Upper lobe of left lung (tissue), 6 donors: ENCODE results near the gene CTAGE1. TPM values are rescaled to one million over a fixed set of nuclear protein-coding genes. Genes with fewer than 3 reads are reported as not detected.

Experiments used
- ATAC-seq, 2 donors: fragments of 200-7000 bp; cut with Tn5 transposase; one replicate each; pipeline ENCODE4 v1.9.1; 2022; ENCODE audit warnings: mild to moderate bottlenecking in 2 of 2, moderate library complexity in 2 of 2; ENCODE audit not compliant: low FRiP score in 2 of 2
- DNase-seq, 2 donors: peaks; one replicate each; pipeline ENCODE4 v3.0.0-alpha.2; 2019 to 2020
- H3K27ac ChIP-seq, 4 donors: fragments of 200-600 bp; sonication (generic); one replicate each; pipeline ENCODE4 v1.5.1; 2016 to 2019
- H3K27me3 ChIP-seq, 4 donors: fragments of 200-600 bp; sonication (generic); one replicate each; pipeline ENCODE4 v1.5.1; 2017 to 2019
- H3K36me3 ChIP-seq, 4 donors: fragments of 200-600 bp; sonication (generic); one replicate each; pipeline ENCODE4 v1.5.1; 2016 to 2019
- H3K4me1 ChIP-seq, 4 donors: fragments of 200-600 bp; sonication (generic); one replicate each; pipeline ENCODE4 v1.5.1; 2018 to 2019
- H3K4me3 ChIP-seq, 4 donors: fragments of 200-600 bp; sonication (generic); one replicate each; pipeline ENCODE4 v1.5.1; 2017 to 2019; ENCODE audit warnings: mild to moderate bottlenecking in 2 of 4, moderate library complexity in 1 of 4
- H3K9me3 ChIP-seq, 4 donors: fragments of 200-600 bp; sonication (generic); one replicate each; pipeline ENCODE4 v1.5.1; 2018 to 2019
- EP300 ChIP-seq, 4 donors: sonication (generic); formaldehyde crosslinking; IDR thresholded peaks; one replicate each; pipeline ENCODE4 v1.5.1; 2017; ENCODE audit warnings: antibody characterized with exemption in 4 of 4, control low read depth in 2 of 4
- POLR2A ChIP-seq, 4 donors: fragments of 450-650 bp; IDR thresholded peaks; one replicate each; pipeline ENCODE4 v1.5.1; 2016 to 2017; ENCODE audit warnings: antibody characterized with exemption in 4 of 4, mild to moderate bottlenecking in 2 of 4
- POLR2AphosphoS5 ChIP-seq, 2 donors: sonication (generic); formaldehyde crosslinking; IDR thresholded peaks; one replicate each; pipeline ENCODE4 v1.5.1; 2017; ENCODE audit warnings: antibody characterized with exemption in 2 of 2
- WGBS, 2 donors: methylation state at CpG; one replicate each; pipeline ENCODE4 v1.1.5; 2017 to 2018; 5-methylcytosine and 5-hydroxymethylcytosine counted together
- total RNA-seq, 6 donors: library from RNA; depleted of rRNA in 4 of 6; stranded (reverse); fragments of >200 nt in 4 of 6; gene quantifications; one replicate each; pipeline versions ENCODE4 v1.1.0 to v1.2.1, GENCODE V29; 2016 to 2021
- TF ChIP-seq, protein P1 (sequence below), 6 experiments: fragments of 450-650 bp in 4 of 6; fragments of 200-600 bp in 2 of 6; sonication (generic) in 2 of 6; IDR thresholded peaks; one replicate each; pipeline ENCODE4 v1.5.1; 2016 to 2019; ENCODE audit warnings: antibody characterized with exemption in 6 of 6
- donor health status: DM: no; HTN: no; CAD: no; lungs with moderate emphysema.
- donor health status: DM: no; HTN: yes; CAD: no; lungs with severe emphysema.

The CTAGE1 gene
- total RNA-seq, 6 donors from 2014 or later: not detected

DNA sequence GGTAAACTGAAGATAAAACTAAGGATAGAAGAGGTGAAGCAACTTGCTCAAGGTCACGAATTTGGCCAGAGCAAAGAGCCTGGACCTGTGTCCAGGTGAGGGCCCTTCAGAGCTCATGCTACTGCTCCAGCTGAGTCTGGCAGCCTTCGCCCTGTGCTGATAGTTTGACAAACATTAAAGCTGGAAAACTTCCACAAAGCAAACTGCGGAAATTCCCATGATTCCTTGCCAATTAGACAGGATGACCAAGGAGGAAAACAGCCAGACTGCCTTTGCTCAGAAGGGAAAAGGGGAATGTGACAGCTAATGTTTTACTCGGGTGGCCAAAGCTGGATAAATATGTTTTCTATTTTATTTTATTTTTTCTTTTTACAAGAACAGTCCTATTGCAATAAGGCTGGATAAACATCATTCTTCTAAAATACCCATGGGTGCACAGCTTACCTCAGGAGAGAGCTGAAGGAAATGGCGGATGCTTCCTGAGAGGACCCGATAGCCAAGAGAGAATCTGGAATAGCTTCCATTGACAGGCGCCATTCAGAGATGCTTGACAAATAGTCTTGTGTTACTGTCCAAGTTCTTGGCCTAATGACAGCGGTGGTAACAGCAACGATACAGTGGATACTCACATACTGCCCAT lies 5.3 kb upstream of the CTAGE1 start:
- no peak overlapping the region for H3K4me3 ChIP-seq
- 34 to 49% methylated on average over 9 of the region's 9 CpGs for WGBS, 2 donors
- H3K27me3 ChIP-seq: no peaks in the 10 kb centered on the region
- H3K27ac ChIP-seq: peak overlapping the region in 2 of 4 donors; percentile 40 to 44
- ATAC-seq: peak in 1 of 2 donors; percentile 35
- peak in 1 of 2 donors; percentile 56 for DNase-seq
- no peak for TF ChIP-seq POLR2A (IDR thresholded peaks at IDR 0.05)
- no peaks in the 10 kb centered on the region for H3K36me3 ChIP-seq
- H3K9me3 ChIP-seq: no peaks in the 10 kb centered on the region
- peaks cover 0 to 8% (median 7%) of the 10 kb centered on the region in 4 donors for H3K4me1 ChIP-seq

DNA sequence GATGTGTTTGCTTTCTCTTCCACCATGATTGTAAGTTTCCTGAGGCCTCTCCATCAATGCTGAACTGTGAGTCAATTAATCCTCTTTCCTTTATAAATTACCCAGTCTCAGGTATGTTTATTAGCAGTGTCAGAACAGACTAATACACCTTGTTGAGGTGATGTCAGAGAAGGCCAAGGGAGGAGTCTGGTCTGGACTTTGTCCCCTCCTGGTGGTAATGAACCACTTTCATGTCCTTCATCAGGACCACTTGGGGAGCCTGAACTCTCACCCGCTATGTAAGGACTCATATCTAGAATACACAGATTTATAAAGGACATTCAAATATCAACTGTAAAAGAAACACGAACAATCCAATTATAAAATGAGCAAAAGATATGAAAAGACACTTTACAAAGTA lies 2.9 kb upstream of the CTAGE1 start:
- H3K36me3 ChIP-seq: no peaks in the 10 kb centered on the region
- peaks cover 0 to 8% (median 7%) of the 10 kb centered on the region in 4 donors for H3K4me1 ChIP-seq
- no peak overlapping the region for H3K27ac ChIP-seq
- no peak for ATAC-seq
- no peak overlapping the region for H3K4me3 ChIP-seq
- H3K9me3 ChIP-seq: no peaks in the 10 kb centered on the region
- 89% methylated on average over 2 of the region's 2 CpGs for WGBS, 2 donors
- H3K27me3 ChIP-seq: no peaks in the 10 kb centered on the region
- no peak for DNase-seq
- TF ChIP-seq, protein P1, sequence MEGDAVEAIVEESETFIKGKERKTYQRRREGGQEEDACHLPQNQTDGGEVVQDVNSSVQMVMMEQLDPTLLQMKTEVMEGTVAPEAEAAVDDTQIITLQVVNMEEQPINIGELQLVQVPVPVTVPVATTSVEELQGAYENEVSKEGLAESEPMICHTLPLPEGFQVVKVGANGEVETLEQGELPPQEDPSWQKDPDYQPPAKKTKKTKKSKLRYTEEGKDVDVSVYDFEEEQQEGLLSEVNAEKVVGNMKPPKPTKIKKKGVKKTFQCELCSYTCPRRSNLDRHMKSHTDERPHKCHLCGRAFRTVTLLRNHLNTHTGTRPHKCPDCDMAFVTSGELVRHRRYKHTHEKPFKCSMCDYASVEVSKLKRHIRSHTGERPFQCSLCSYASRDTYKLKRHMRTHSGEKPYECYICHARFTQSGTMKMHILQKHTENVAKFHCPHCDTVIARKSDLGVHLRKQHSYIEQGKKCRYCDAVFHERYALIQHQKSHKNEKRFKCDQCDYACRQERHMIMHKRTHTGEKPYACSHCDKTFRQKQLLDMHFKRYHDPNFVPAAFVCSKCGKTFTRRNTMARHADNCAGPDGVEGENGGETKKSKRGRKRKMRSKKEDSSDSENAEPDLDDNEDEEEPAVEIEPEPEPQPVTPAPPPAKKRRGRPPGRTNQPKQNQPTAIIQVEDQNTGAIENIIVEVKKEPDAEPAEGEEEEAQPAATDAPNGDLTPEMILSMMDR (IDR thresholded peaks at IDR 0.05): no peak
- TF ChIP-seq POLR2A (IDR thresholded peaks at IDR 0.05): no peak
- TF ChIP-seq POLR2AphosphoS5 (IDR thresholded peaks at IDR 0.05): no peak
- TF ChIP-seq EP300 (IDR thresholded peaks at IDR 0.05): no peak

DNA sequence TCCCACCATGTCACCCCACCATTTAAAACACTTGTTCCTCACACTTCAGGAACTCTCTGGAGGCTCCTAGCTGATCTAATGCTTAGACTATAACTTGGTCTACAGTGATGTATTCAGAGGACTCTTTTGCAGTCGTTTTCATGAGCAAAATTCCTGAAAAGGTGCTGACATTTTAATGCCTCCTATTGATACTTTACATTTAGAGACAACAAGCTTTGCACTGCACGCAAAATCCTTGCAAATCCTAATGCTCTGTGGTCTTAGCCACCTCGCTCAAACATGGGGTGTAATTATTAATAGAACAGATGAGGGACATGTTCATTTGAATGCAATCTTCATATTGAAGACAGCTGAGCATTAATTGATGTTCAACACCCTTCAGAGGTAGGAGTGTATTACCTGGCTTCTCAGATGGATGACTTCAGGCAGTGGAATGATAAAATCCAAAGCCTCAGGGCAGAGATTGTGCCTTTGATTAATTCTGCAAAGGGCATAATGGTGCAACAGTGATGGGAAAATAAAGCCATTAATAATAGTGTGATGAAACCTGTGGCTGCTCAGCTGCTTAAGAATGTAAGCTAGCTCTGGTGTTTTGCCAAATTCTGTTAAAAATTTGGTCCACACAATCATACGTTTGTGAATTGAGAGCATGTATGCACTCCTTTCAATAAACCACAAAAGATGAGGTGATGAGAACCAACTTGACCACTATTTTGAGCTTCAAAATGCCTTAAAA lies 5.4 kb downstream of the CTAGE1 start:
- H3K4me3 ChIP-seq: no peak overlapping the region
- ATAC-seq (no peak), DNase-seq (no peak)
- 77 to 79% methylated on average over 4 of the region's 4 CpGs for WGBS, 2 donors
- H3K9me3 ChIP-seq: no peaks in the 10 kb centered on the region
- H3K27me3 ChIP-seq: no peaks in the 10 kb centered on the region
- H3K4me1 ChIP-seq: no peaks in the 10 kb centered on the region
- TF ChIP-seq, protein P1 (IDR thresholded peaks at IDR 0.05): no peak
- TF ChIP-seq POLR2AphosphoS5 (IDR thresholded peaks at IDR 0.05) (no peak), POLR2A (IDR thresholded peaks at IDR 0.05) (no peak), EP300 (IDR thresholded peaks at IDR 0.05) (no peak)
- H3K36me3 ChIP-seq: no peaks in the 10 kb centered on the region
- no peak overlapping the region for H3K27ac ChIP-seq

DNA sequence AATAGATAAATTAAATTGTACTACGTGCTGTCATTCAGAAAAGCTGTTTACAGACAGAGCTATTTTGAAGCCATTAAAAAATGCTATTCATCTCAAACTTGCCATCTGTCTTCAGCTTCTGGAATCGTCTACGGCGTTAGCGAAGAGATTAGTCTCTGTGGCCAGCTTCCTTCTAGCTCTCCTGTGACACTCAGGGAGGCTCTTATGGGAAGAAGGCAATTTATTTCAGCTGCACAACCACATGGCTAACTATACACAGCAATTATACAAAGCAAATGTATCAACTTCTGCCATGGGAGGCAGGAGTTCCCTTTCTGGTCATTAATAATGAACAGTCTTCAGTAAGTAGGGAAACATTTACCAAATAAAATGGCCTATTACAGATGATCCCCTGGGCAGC lies 6.3 kb downstream of the CTAGE1 start:
- H3K9me3 ChIP-seq: no peaks in the 10 kb centered on the region
- TF ChIP-seq POLR2A (IDR thresholded peaks at IDR 0.05): no peak
- TF ChIP-seq, protein P1 (IDR thresholded peaks at IDR 0.05): no peak
- no peak for TF ChIP-seq EP300 (IDR thresholded peaks at IDR 0.05)
- TF ChIP-seq POLR2AphosphoS5 (IDR thresholded peaks at IDR 0.05): no peak
- ATAC-seq: no peak
- H3K27me3 ChIP-seq: no peaks in the 10 kb centered on the region
- H3K27ac ChIP-seq: no peak overlapping the region
- DNase-seq: no peak
- no peak overlapping the region for H3K4me3 ChIP-seq
- no peaks in the 10 kb centered on the region for H3K36me3 ChIP-seq
- H3K4me1 ChIP-seq: no peaks in the 10 kb centered on the region
- WGBS, 2 donors: 54 to 71% methylated on average over 5 of the region's 5 CpGs

DNA sequence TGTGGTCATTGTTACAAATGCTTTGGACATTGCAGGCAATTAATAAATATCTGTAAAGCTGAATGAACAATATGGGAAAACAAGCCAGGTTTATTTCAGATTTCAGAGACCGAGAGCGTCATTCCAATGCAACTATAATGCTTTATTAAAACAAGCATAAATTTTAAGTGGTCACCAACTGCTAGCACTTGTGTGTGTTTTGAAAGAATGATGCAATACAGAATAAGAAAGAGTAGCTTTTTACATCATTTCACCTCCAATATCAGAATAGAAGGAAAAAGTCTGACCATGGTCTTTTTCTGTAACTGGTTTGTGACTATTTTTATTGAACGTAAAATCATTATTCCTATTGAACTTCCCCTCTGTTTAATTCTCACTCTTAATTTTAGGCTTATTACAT lies 7.6 kb downstream of the CTAGE1 start:
- no peaks in the 10 kb centered on the region for H3K36me3 ChIP-seq
- 90 to 95% methylated on average over 3 of the region's 3 CpGs for WGBS, 2 donors
- DNase-seq: no peak
- H3K4me3 ChIP-seq: no peak overlapping the region
- no peaks in the 10 kb centered on the region for H3K27me3 ChIP-seq
- no peaks in the 10 kb centered on the region for H3K4me1 ChIP-seq
- TF ChIP-seq POLR2AphosphoS5 (IDR thresholded peaks at IDR 0.05) (no peak), EP300 (IDR thresholded peaks at IDR 0.05) (no peak), POLR2A (IDR thresholded peaks at IDR 0.05) (no peak)
- TF ChIP-seq, protein P1 (IDR thresholded peaks at IDR 0.05): no peak
- peaks cover 0 to 6% (median 2%) of the 10 kb centered on the region in 4 donors for H3K9me3 ChIP-seq
- H3K27ac ChIP-seq: no peak overlapping the region
- no peak for ATAC-seq
